Osteocyte (in vitro differentiated cells): ENCODE data around the gene TNS3. TPM values are rescaled to one million over a fixed set of nuclear protein-coding genes. Genes with fewer than 3 reads are reported as not detected.

Experiments
- DNase-seq: peaks from one replicate; pipeline ENCODE4 v3.0.0; 2021; ENCODE audit warnings: mixed read lengths; ENCODE audit not compliant: unreplicated experiment; ENCODE audit errors: extremely low spot score
- H3K27ac Mint-ChIP-seq: one replicate; pipeline ENCODE4 v1.8.0; 2021; ENCODE audit warnings: mild to moderate bottlenecking, mixed read lengths; ENCODE audit not compliant: unreplicated experiment
- H3K27me3 Mint-ChIP-seq: one replicate; pipeline ENCODE4 v1.8.0; 2021; ENCODE audit warnings: mixed read lengths; ENCODE audit not compliant: unreplicated experiment
- H3K36me3 Mint-ChIP-seq: one replicate; pipeline ENCODE4 v1.8.0; 2021; ENCODE audit warnings: mixed read lengths; ENCODE audit not compliant: unreplicated experiment
- H3K4me1 Mint-ChIP-seq: one replicate; pipeline ENCODE4 v1.8.0; 2021; ENCODE audit warnings: mixed read lengths; ENCODE audit not compliant: unreplicated experiment
- H3K4me3 Mint-ChIP-seq: one replicate; pipeline ENCODE4 v1.8.0; 2021; ENCODE audit warnings: mild to moderate bottlenecking, moderate library complexity, mixed read lengths; ENCODE audit not compliant: unreplicated experiment
- H3K9me3 Mint-ChIP-seq: one replicate; pipeline ENCODE4 v1.8.0; 2021; ENCODE audit warnings: mixed read lengths; ENCODE audit not compliant: unreplicated experiment
- CTCF ChIP-seq: fragments of 200-600 bp; sonication (generic); IDR thresholded peaks from 2 replicates; pipeline ENCODE4 v1.5.0; 2021; ENCODE audit warnings: antibody characterized with exemption, mild to moderate bottlenecking, moderate library complexity
- total RNA-seq: library from RNA; stranded (reverse); gene quantifications from 2 replicates; pipeline ENCODE4 v1.2.1, GENCODE V29; 2021

The TNS3 gene
- total RNA-seq, 1 donor from 2014 or later = 93.8 TPM

GRCh38 chr7:47320296-47320695 is 261.6 kb downstream of the TNS3 start:
- H3K4me3 Mint-ChIP-seq = no peak overlapping the region
- peaks cover 30% of the 10 kb centered on the region for H3K4me1 Mint-ChIP-seq
- peaks cover 26% of the 10 kb centered on the region for H3K36me3 Mint-ChIP-seq
- no peak for DNase-seq
- TF ChIP-seq CTCF = no peak
- no peaks in the 10 kb centered on the region for H3K27me3 Mint-ChIP-seq
- no peak overlapping the region for H3K27ac Mint-ChIP-seq
- H3K9me3 Mint-ChIP-seq = no peaks in the 10 kb centered on the region

GRCh38 chr7:47318395-47319182 is 263.3 kb downstream of the TNS3 start:
- no peaks in the 10 kb centered on the region for H3K27me3 Mint-ChIP-seq
- H3K4me1 Mint-ChIP-seq = peaks cover 47% of the 10 kb centered on the region
- H3K36me3 Mint-ChIP-seq = peaks cover 26% of the 10 kb centered on the region
- no peaks in the 10 kb centered on the region for H3K9me3 Mint-ChIP-seq
- no peak overlapping the region for H3K4me3 Mint-ChIP-seq
- H3K27ac Mint-ChIP-seq = no peak overlapping the region
- no peak for DNase-seq
- TF ChIP-seq CTCF = no peak

GRCh38 chr7:47317487-47317886 is 264.4 kb downstream of the TNS3 start:
- Mint-ChIP-seq H3K36me3 (peaks cover 24% of the 10 kb centered on the region), H3K27me3 (no peaks in the 10 kb centered on the region), H3K27ac (peak overlapping the region; percentile 47), H3K9me3 (no peaks in the 10 kb centered on the region), H3K4me3 (no peak overlapping the region), H3K4me1 (peaks cover 55% of the 10 kb centered on the region)
- TF ChIP-seq CTCF = no peak
- DNase-seq = no peak

GRCh38 chr7:47314728-47315607 is 266.9 kb downstream of the TNS3 start:
- Mint-ChIP-seq H3K4me3 (peak overlapping the region; percentile 64), H3K9me3 (no peaks in the 10 kb centered on the region), H3K4me1 (peaks cover 60% of the 10 kb centered on the region), H3K27me3 (no peaks in the 10 kb centered on the region), H3K27ac (peak overlapping the region; percentile 95), H3K36me3 (peaks cover 35% of the 10 kb centered on the region)
- no peak for TF ChIP-seq CTCF
- DNase-seq = no peak

GRCh38 chr7:47314248-47314647 is 267.7 kb downstream of the TNS3 start:
- H3K9me3 Mint-ChIP-seq = no peaks in the 10 kb centered on the region
- no peak overlapping the region for H3K4me3 Mint-ChIP-seq
- H3K27ac Mint-ChIP-seq = peak overlapping the region; percentile 95
- H3K36me3 Mint-ChIP-seq = peaks cover 38% of the 10 kb centered on the region
- H3K27me3 Mint-ChIP-seq = no peaks in the 10 kb centered on the region
- peaks cover 65% of the 10 kb centered on the region for H3K4me1 Mint-ChIP-seq
- no peak for TF ChIP-seq CTCF
- no peak for DNase-seq
